GM12872 (cell line): ENCODE data around the gene GRAMD1A.

Experiments used
- CTCF ChIP-seq: IDR thresholded peaks from 3 replicates; pipeline ENCODE4 v1.5.1; 2011; ENCODE audit warnings: low read depth, mild to moderate bottlenecking, low read length, moderate library complexity; ENCODE audit not compliant: insufficient read depth

The GRAMD1A gene

GRCh38 chr19:34961775-34962686 is 38.1 kb upstream of the GRAMD1A start:
- TF ChIP-seq CTCF, result no peak

DNA sequence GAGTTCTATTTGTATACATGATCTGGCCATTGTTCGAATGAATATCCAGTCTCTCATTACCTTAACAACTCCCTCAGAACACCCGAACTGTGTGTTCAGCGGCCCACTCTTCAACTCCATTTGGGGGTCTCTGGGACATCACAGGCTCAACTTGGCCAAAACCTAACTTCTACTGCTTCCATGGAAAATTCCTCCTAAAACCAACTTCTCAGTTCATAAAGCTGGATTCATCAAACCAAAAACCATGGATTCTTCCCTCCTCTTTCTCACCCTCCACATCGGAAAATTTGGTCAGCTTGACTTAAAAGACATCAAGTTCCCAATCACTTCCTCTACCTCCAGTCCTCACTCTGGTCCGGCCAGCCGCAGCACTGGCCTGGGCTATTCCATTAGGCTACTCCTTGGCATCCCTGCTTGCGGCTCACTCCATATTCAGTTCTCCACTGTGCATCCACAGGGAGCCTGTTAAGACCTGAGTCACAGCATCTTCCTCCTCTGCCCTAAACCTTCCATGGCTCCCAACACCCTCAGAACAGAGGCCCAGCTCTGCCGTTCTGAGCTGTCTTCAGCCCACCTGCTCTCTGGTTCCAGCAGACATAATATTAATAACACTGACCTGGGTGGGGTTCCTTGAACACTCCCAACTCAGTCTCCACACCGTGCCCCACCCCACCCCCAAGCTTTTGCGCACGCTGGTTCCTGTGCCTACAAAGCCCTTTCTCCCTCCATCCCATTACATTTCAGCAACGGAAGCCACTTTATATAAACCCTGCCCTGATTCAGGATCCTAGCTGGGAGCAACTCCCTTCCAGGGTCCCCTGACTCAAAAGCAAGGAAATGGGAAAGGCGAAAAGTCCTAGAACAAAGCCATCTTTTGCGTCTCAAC is 37.2 kb upstream of the GRAMD1A start:
- no peak for TF ChIP-seq CTCF

- no peak for TF ChIP-seq CTCF
These were observed 36.3 kb upstream of the GRAMD1A start, which contains the start of gene ZNF792 for GRCh38 chr19:34963573-34964406. TSS of gene ZNF792 (minus strand) at chr19:34964229. CDS start at chr19:34963662, 567 bp downstream.

DNA sequence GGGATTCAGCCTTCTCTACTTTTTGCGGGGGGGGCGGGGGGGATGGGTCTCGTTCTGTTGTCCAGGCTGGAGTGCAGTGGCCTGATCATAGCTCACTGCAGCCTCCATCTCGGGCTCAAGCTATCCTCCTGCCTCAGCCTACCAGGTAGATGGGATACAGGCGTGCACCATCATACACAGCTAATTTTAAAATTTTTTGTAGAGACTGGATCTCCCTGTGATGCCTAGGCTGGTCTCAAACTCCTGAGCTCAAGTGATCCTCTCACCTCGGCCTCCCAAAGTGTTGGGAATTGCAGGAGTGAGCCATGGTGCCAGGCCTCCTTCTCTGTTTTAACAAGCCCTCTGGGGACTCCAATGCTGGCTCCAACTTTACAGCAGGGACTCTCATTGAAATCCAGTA is 35.5 kb upstream of the GRAMD1A start:
- no peak for TF ChIP-seq CTCF

DNA sequence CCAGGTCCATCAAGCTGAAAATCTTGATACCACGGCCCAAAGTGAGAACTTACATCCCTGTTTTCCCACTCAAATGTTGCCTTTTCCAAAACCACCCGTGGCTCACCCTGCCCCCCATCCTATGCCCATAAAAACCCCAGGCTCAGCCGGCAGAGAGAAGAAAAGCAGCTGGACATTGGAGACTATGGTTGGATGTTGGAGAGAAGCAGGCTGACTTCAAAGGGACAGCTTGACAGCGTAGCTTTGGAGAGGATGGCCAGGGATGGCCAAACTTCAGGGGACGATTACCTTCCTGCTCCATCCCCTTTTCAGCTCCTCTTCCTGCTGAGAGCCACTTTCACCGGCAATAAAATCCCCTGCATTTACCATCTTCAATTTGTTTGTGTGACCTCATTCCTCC is 32.6 kb upstream of the GRAMD1A start:
- TF ChIP-seq CTCF, result no peak

DNA sequence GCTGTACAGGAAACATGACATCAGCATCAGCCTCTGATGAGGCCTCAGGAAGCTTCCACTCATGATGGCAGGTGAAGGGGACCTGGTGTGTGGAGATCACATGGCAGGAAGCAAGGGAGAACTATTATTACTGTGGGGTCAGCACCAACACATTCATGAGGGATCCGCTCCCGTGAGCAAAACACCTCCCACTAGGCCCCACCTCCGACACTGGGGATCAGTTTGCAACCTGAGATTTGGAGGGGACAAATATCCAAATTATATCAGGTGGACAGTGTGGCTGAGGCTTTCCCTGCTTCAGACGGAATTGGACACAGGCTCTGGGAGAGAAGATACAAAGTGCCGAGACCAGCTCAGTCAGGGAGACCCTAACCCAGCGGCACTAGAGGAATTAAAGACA is 30.4 kb upstream of the GRAMD1A start:
- no peak for TF ChIP-seq CTCF
